CD4-positive, alpha-beta T cell treated with Interferon alpha-2 for 1 hour (primary cell): ENCODE data around the gene FBXO39.
A peak's percentile ranks its signal among the peaks of the same experiment; 100 is the strongest.
"Not testable (repeated sequence)": the region's sequence is repeated elsewhere in the genome, so short reads cannot be mapped to it uniquely, and the experiment has no call there.

Source experiments
- DNase-seq, 2 donors: peaks; one replicate each; pipeline ENCODE4 v3.0.0-alpha.2; 2020 to 2022

The FBXO39 gene

DNA sequence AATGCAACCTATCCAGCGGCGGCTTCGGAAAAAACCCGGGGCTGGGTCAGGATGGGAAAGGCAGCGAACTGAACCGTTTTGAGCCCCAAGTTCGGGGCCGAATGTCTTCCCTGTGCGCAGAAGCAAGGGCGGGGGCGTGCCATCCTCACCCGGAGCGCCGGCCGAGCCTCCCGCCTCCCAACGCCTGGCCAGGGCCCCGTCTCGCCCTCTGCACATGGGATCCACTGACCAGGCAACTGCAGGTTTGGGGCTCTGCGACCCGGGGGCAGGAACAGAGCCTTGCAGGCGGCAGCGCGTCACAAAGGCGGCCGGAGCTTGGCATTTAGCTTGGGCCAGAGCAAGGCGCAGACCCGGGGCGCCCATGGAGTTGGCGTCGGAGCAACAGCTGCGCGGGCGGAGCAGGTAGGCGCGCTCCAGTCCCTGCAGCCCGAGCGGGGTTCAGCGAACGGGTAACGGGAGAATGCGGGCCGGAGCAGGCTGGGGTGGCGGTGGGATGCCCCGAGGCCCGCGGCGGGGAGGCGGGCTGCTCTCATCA, at the start of gene FBXO39:
FBXO39 (plus strand) TSS at position 345 of the 535 bp plus-strand sequence. CDS start 3,654 bp downstream, outside the sequence.
- no peak for DNase-seq

DNA sequence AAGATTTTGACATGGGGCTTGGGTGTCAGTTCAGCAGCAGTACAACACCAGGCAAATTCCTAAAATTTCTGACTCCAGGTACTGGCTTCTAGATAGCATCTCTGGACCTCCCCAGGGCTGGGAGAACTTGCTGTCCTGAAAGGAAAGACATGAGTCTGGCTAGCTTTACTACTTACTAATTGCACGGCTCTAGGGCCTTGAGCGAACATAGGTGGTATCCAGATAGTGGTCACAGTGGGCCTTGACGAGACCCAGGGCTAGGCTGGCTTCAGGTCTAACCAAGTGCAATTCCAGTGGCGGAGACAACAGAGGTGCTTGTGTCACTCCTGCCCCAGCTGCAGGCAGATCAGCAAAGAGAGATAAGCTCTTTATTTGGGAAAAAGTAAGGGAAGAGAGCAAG, 46.5 kb upstream of the FBXO39 start:
- no peak for DNase-seq

DNA sequence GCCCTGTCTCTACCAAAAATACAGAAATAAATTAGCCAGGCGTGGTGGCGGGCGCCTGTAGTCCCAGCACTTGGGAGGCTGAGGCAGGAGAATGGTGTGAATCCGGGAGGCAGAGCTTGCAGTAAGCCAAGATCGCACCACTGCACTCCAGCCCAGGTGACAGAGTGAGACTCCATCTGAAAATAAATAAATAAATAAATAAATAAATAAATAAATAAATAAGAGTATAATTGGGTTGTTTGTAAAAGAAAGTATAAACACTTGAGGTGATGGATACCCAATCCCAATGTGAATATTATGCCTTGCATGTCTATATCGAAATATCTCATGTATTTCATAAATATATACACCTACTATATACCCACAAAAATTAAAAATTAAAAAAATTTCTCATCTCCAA, 29.4 kb upstream of the FBXO39 start:
- DNase-seq, result not testable (repeated sequence)

DNA sequence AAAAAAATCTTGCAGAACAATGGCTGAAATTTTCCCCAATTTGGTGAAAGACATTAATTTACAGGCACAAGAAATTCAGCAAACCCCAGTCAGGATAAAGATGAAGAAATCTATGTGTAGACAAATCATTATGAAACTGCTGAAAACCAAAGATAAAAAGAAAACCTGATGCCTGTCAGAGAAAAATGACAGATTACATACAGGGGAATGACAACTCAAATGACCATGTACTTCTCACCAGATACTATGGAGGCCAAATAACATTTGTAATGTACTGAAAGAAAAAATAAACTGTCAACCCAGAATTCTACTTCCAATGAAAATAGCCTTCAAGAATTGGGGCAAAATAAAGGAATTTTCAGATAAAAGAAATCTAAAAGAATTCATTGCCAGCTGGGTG, 27.4 kb upstream of the FBXO39 start:
- DNase-seq, result no peak

DNA sequence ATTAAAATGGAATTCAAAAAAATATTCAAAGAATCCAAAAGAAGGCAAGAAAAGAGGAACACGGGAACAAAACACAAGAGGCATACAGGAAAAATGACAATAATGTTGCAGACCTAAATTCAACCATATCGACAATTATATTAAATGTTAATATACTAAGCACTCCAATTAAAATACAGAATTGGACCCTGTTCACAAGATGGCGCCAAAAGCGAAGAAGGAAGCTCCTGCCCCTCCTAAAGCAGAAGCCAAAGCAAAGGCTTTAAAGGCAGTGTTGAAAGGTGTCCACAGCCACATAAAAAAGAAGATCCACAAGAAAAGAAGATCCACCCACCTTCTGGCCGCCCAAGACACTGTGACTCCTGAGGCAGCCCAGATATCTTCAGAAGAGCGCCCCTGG, 26.5 kb upstream of the FBXO39 start:
- peak in 1 of 2 donors; percentile 41 for DNase-seq

DNA sequence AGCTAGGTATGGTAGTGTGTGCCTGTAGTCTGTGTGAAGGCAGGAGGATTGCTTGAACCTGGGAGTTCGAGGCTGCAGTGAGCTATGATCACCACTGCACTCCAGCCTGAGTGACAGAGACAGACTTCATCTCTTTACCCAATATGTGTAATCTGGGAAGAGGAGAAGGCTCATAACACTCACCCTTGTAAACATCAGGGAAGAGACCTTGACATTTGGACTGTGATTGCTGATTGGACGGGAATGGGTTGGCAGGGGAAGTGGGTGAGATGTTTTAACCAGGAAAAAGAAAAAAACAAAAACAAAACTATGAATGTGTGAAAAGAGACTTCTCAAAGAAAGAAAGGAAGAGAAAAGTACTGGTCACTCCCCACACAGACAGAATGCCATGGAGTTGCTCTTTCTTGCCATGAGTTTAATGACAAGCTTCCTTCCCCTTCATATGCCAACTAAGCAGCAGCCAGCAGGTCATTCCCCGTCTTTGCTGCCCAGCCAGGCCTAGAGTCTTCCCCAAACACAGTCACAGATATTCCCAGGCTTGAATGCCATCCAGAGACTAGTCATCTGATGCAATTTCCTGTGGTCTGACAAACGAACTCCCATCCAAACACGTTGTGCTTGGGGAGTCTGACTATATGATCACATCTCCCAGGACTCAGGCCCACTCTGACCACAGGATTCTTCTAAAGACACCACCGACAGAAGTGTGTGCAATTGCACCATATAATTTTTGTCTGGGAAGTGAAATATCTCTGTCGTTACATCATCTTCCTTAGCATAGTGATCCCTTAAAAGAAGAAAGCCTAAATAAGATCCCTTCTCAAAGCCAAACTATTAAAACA, 23.7 kb upstream of the FBXO39 start:
- peak; percentile 25 to 41 for DNase-seq

DNA sequence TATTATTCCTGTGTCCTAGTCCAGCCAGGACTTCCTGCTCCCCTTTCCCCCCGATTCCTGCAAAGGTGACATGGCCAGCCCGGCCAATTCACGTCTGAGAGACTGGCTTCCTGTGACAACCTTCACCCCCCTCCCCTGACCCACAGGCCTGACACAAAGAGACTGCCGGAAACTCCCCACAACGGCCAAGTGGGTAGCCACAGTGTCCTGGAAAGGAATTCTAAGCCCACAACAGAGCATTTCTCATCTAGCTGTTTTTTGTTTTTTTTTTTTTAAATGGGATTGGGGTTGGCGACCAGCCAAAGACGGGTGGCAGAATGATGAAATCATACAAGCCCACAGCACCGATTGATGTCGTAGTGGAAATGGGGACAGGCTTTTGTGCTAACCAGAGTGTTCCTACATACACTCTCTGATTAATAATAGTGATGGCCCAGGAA, 23.0 kb upstream of the FBXO39 start:
- DNase-seq, result peak; percentile 60 to 81

DNA sequence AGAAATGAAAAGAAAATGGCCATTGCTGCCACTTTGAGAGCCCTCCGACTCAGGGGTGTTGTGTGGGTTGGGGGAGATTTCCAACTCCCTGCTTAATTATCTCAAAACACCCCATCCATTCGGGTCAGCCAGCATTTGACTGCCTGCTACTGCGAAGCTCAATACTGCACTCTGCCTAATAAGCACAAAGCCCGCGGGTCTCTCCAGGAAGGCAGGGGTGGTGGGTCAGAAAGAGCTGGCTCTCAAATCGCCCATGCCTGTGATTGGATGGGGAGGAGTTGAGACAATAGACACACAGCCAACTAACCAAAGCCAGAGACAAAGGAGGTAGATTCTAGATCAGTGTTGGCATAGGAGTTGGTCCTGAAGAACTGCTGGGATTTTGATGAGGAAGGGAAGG, 22.5 kb upstream of the FBXO39 start:
- no peak for DNase-seq

DNA sequence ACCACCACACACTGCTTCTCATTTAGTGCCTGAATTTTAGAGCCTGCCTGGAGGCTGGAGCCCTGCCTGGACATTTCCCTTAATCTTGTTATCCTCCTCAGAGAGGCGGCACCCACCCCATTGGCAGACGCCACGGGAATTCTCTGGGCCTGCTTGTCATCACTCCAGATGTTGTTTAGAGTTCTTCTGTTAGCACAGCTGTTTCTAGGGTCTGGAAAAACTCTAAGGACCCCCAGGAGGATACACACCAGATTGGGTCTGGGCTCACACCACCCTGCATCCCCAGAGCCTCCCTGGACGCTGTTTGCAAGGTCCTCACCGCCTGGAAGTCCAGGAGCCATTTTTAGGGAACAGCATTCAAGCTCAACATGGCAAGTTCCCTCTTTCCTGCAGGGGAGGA, 20.7 kb upstream of the FBXO39 start:
- no peak for DNase-seq

DNA sequence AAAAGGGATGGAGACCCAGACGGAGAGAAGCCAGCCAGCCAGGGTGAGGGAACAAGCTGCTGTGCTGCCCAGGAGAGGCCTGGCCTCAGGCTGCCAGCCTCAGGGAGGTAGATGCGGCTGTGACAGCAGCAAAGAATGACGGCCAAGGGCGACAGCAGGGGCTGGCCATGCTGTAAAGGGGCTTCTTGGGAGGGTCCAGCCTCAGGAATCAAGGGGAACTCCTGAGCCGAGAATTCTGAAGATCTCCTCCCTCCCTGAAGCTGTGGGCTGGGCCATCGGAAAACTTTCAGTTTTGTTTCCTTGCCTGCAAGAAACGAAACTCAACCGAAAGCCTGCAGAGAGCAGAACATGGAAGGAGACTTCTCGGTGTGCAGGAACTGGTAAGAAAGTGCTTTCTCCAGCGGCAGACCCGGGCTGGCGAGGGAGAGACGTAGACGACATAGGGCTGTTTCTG, 20.3 kb upstream of the FBXO39 start, which contains the start of gene XAF1:
XAF1 (plus strand) TSS at position 316 of the 454 bp plus-strand sequence; CDS start at position 349, 33 bp downstream.
- peak; percentile 89 to 93 for DNase-seq

DNA sequence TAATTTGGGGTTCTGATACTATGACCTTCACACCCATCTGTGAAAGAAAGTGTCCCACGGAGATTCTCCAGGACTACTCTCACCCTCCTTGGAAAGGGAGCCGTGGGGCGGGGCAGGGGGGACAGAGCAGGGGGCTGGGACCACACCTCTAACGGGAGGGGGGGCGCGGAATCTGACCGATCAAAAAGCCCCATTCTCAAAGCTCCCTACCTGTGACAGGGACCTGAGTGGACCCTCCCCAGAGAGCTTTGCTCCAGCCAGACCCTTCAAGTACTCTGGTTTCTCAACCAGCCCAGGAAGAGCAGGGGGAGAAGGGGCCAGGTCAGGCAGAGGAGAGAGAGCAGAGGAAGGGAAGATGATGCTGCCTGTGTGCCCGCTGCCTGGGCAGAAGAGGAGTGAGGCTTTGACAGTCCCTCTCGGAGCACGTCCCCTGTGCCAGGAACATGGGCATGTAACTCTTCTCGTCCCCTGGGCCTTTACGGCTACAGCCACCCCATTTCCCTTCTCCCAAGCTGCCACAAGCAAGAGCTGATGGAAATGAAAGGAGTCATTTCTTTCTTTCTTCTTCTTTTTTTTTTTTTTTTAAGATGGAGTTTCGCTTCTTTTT, 19.5 kb upstream of the FBXO39 start:
- peak; percentile 49 to 61 for DNase-seq

DNA sequence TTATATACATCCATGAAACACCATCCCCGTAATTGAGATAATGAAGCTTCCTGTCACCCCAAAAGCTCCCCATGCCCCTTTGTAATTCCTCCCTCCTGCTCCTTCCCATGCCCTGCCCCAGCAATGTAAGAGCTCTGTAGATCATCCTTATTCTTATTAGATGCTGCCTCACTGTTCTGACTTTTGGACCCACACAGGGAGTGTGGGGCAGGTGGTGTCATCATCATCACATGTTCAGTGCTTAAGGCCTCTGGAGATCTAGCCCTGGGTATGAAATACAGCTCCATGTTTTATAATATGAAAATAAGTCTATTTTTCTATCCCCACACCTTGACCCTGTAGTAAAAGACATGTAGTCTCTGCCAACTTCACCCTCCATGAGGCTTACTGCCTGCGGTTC, 18.3 kb upstream of the FBXO39 start:
- DNase-seq, result no peak

DNA sequence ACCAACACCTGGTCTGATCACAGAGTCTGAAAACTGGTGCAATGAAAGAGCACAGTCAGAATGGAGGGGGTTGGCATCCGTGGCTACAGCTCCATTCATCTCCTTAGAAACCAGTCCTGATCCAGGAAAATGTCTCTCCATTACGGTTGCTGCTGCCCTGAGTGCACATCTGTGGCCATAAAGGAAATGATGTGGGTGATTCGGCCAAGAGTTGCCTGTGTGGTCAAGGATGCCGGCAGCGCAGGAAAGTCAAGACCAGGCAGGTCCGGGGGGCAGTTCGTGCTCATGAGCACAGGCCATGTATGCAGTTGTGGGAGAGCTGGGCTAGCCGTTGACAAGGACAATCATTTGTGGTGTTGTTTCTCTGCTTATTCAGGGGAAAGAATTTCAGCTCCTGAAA, 14.2 kb upstream of the FBXO39 start:
- no peak for DNase-seq

DNA sequence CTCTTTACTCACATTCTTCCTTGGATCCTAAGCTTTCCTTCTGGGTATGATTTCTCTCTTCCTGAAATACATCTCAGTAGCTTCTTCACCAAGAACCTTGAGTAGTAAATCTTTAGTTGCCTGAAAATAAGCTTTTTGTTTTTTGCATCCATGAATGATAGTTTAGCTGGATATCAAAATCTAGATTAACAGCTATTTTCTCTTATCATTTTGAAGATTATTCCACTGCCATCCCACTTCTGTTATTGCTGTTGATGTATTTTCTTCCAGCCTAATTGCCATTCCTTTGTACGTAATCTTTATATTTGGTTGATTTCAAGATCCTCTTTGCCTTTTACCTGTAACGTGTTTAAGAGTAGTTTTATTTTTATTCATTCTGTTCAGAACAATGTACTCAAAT, 7.6 kb upstream of the FBXO39 start:
- no peak for DNase-seq

DNA sequence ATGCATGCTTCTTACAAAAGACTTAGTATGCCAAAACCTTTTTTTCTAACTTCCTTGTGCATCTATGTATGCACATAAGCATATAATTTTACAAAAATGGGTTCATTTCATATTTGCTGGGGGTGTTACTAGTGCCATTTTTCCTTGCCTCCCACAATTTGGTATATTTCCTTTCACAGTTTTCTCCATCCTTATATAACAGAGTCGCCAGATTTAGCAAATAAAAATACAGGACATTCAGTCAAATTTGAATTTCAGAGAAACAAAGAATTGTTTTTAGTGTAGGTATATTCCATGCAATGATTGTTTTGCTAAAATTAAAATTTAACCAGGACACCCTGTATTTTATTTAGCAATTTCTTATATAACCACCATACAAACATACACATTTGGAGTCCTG, 4.0 kb upstream of the FBXO39 start:
- DNase-seq, result no peak

DNA sequence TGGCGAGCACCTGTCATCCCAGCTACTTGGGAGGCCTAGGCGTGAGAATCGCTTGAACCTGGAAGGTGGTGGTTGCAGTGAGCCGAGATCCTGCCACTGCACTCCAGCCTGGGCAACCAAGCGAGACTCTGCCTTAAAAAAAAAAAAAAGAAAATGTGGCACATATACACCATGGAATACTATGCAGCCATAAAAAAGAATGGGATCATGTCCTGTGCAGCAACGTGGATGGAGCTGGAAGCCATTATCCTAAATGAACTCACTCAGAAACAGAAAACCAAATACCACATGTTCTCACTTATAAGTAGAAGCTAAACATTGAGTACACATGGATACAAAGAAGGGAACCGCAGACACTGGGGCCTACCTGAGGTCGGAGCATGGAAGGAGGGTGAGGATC, 1.1 kb upstream of the FBXO39 start:
- DNase-seq, result not testable (repeated sequence)

DNA sequence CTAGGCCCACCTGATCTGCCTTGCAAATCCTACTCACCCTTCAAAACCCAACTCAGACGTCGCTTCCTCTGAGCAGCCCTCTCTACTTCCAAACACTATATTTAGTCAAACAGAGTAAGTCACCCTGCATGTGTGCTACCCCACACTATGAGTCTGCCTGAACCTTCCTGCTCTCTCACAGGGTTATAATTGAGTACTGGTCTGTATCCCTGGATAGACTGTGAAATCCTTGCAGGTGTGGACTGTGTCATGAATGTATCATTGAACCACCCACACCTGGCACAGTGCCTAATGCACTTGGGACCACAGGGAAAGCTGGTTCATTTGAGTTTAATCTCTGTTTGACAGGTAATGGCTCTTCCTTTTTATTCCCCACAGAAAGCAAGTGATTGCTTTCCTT, 3.4 kb downstream of the FBXO39 start:
- DNase-seq, result no peak

DNA sequence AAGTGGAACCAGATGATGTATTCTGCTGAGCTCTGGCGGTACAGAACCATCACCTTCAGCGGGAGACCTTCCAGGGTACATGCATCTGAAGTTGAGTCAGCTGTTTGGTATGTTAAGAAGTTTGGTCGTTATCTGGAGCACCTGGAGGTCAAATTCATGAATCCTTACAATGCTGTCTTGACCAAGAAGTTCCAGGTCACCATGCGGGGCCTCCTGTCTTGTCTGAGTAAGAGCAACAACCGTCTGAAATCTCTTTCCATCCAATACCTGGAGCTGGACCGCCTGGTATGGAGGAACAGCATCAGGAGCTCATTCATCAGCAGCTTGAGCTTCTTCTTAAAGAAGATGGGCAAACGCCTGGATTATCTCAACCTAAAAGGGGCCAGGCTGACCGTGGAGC, 4.0 kb downstream of the FBXO39 start:
- no peak for DNase-seq

DNA sequence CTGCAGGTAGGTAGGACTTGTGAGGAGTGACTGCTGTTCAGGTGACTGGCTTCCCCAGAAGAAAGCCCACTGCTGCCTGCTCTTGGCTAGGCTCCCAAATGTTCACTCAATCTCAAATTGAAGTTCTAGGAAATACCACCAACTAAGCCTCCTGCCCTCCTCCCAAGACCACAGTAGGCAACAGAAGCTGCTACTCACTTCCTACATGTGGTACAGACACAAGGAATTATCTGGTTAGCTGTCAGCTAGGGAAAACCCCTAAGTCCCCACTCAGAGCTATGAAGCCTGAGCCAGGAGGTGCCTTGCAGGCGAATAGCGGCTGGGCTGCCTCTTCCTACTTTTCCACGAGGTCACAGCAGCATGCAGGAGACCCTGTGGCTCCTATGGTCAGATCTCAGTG, 4.9 kb downstream of the FBXO39 start:
- DNase-seq, result no peak

DNA sequence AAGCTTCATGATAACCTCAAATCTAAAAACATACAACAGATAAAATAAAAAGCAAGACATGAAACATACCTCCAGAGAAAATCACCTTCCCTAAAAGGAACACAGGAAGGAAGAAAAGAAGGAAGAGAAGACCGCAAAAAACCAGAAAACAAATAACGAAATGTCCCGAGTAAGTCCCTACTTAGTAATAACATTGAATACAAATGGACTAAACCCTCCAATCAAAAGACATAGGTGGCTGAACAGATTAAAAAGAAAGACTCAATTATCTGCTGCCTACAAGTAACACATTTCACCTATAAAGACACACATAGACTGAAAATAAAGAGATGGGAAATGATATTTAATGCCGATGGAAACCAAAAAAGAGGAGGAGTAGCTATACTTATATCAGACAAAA, 6.2 kb downstream of the FBXO39 start:
- no peak for DNase-seq

DNA sequence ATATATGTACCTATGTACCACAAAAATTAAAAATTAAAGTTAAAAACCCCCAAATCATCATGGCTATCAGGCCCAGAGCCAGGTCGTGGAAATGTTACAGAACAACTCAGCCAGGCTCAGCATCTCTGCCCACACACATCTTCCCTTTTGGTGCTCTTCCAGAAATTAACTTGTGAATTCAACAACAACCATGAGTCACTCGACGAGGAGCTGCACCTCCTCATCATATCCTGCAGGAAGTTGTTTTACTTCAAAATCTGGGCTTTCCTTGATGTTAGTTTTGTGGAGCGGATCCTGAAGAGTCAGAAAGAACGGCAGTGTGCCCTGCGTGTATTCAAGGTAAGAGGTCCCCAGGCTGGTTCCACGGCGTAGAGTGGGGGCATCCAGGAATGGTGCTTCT, 10.6 kb downstream of the FBXO39 start:
- no peak for DNase-seq

DNA sequence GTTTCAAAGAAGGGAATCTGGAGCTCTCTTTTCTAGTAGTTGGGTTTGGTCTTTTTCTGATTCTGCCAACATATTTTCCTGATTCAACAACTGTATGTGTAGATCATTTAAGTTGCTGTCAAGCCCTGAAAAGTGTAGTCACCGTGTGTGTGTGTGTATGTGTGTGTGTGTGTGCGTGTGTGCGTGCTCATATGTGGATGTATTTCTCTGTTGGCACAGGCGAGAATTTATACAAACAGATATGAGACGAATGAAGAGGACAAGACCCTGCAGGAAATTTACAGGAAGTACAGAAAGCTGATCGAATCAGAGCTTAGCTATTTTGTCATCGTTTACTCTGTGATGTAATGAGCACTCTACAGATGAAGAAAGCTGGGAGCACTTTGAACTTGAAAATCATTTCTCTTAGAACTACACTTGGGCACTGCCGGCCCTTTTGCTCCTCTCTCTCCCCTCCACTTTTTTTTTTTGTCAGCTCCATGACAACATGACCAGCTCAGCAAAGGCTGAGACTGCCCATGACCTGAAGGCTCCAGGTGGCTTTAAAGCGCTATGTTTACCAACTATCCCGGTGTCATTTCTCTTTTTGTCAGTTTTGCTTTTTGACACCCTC, 11.2 kb downstream of the FBXO39 start:
- no peak for DNase-seq

DNA sequence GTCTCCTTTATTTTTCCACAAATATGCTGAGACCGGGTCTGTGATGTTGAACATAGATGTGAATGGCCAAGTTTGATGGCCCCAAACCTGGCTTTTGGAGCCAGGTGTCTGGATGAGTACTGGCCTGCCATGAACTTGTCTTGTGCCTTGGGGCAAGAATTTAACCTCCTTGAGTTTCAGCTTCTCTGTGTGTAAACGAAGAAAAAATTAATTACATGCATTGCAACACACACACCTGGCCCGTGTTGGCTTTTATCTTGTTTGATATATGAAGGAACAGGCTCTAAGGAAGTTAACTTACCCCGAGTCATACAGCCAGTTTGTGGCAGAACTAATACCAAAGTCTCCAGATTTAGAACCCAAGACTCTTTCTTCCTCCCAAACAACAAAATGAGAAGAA, 13.1 kb downstream of the FBXO39 start:
- no peak for DNase-seq
